K562 (cell line): ENCODE measurements around the gene STT3A. TPM values are rescaled to one million over a fixed set of nuclear protein-coding genes. Genes with fewer than 3 reads are reported as not detected.
A peak's percentile ranks its signal among the peaks of the same experiment; 100 is the strongest.

Experiments used
- E2F3 ChIP-seq: fragments of 250-450 bp; sonication (Bioruptor Pico); IDR thresholded peaks from 2 replicates; pipeline ENCODE4 v1.4.0; 2020; ENCODE audit warnings: mild to moderate bottlenecking
- HSF4 ChIP-seq: fragments of 250-450 bp; sonication (Bioruptor Pico); IDR thresholded peaks from 2 replicates; pipeline ENCODE4 v2.1.2; 2022; ENCODE audit warnings: mild to moderate bottlenecking, moderate library complexity, borderline replicate concordance
- ILK ChIP-seq: fragments of 450-650 bp; IDR thresholded peaks from 2 replicates; pipeline ENCODE4 v1.6.1; 2016; ENCODE audit warnings: missing genetic modification characterization, low read depth, mild to moderate bottlenecking, missing compliant biosample characterization, moderate library complexity, borderline replicate concordance
- KLF13 ChIP-seq: fragments of 450-650 bp; IDR thresholded peaks from 2 replicates; pipeline ENCODE4 v1.6.1; 2016; ENCODE audit warnings: missing genetic modification characterization, low read depth, mild to moderate bottlenecking, missing compliant biosample characterization, moderate library complexity, borderline replicate concordance
- MCM7 ChIP-seq, 2 experiments: fragments of 450-650 bp; IDR thresholded peaks; 2 replicates each; pipeline ENCODE4 v1.6.1; 2016 to 2018
- MECOM ChIP-seq: fragments of 250-450 bp; sonication (Bioruptor Pico); IDR thresholded peaks from 2 replicates; pipeline ENCODE4 v1.8.0; 2022; ENCODE audit warnings: inconsistent platforms
- PBX2 ChIP-seq, 2 experiments: IDR thresholded peaks in 1 of 2; conservative IDR thresholded peaks in 1 of 2; 2 replicates each; pipeline ENCODE4 v1.6.1; 2016; ENCODE audit warnings: low read depth in 2 of 2, mild to moderate bottlenecking in 1 of 2, missing compliant biosample characterization in 1 of 2, missing genetic modification characterization in 1 of 2, moderate library complexity in 1 of 2
- PYGO2 ChIP-seq: fragments of 450-650 bp; IDR thresholded peaks from 2 replicates; pipeline ENCODE4 v1.6.1; 2016; ENCODE audit warnings: mild to moderate bottlenecking, missing genetic modification characterization, moderate library complexity, missing compliant biosample characterization
- SMAD3 ChIP-seq: fragments of 450-650 bp; formaldehyde crosslinking; conservative IDR thresholded peaks from 2 replicates; pipeline ENCODE4 v1.4.0; 2020; ENCODE audit warnings: mild to moderate bottlenecking
- SMAD4 ChIP-seq: fragments of 250-450 bp; sonication (Bioruptor Pico); conservative IDR thresholded peaks from 2 replicates; pipeline ENCODE4 v1.8.0; 2021; ENCODE audit warnings: inconsistent platforms, mild to moderate bottlenecking, moderate library complexity
- TAF7 ChIP-seq: fragments of 450-650 bp; IDR thresholded peaks from 2 replicates; pipeline ENCODE4 v1.6.1; 2016; ENCODE audit warnings: missing genetic modification characterization, missing compliant biosample characterization
- ZNF398 ChIP-seq: fragments of 250-450 bp; sonication (Bioruptor Pico); IDR thresholded peaks from 2 replicates; pipeline ENCODE4 v1.8.0; 2021; ENCODE audit warnings: moderate library complexity, mild to moderate bottlenecking, inconsistent platforms
- ZNF41 ChIP-seq: fragments of 250-450 bp; sonication (Bioruptor Pico); conservative IDR thresholded peaks from 2 replicates; pipeline ENCODE4 v1.4.0; 2020; ENCODE audit warnings: mild to moderate bottlenecking
- ZNF583 ChIP-seq: fragments of 250-450 bp; sonication (Bioruptor Pico); IDR thresholded peaks from 2 replicates; pipeline ENCODE4 v1.4.0; 2020
- ZNF639 ChIP-seq, 2 experiments: fragments of 200-800 bp in 1 of 2; sonication (Bioruptor generic) in 1 of 2; sonication (generic) in 1 of 2; formaldehyde crosslinking in 1 of 2; IDR thresholded peaks in 1 of 2; conservative IDR thresholded peaks in 1 of 2; 2 replicates each; pipeline versions ENCODE4 v1.5.0 to v1.6.1; 2016 to 2020; ENCODE audit warnings: missing compliant biosample characterization in 1 of 2, missing genetic modification characterization in 1 of 2, missing genetic modification reagents in 1 of 2
- ZNF740 ChIP-seq, 3 experiments: fragments of 200-800 bp in 1 of 3; sonication (Bioruptor generic) in 1 of 3; sonication (generic) in 1 of 3; formaldehyde crosslinking in 1 of 3; IDR thresholded peaks; 2 replicates each; pipeline versions ENCODE4 v1.6.1 to v1.8.0; 2016 to 2022; ENCODE audit warnings: mild to moderate bottlenecking in 2 of 3, missing compliant biosample characterization in 2 of 3, missing genetic modification characterization in 2 of 3, missing genetic modification reagents in 1 of 3
- ZNF778 ChIP-seq: fragments of 450-650 bp; formaldehyde crosslinking; IDR thresholded peaks from 2 replicates; pipeline ENCODE4 v1.4.0; 2020; ENCODE audit warnings: mild to moderate bottlenecking, moderate library complexity
- polyA plus RNA-seq, 8 experiments: library from polyadenylated mRNA; depleted of rRNA in 4 of 8; stranded (reverse) in 5 of 8; unstranded in 3 of 8; fragments of >200 nt; fragmentation: Nextera tagmentation in 2 of 8; fragmentation: Illumina TruSeq in 1 of 8; extraction: Ambion mirVana in 2 of 8; extraction: Trizol in 1 of 8; gene quantifications; 2 replicates each; pipeline versions ENCODE4 v1.2.1 to v1.2.3, GENCODE V29; 2011 to 2014; ENCODE audit warnings: inconsistent platforms in 1 of 8, missing spikeins in 1 of 8
- total RNA-seq, 7 experiments: library from RNA; depleted of rRNA in 6 of 7; stranded (reverse); fragments of >200 nt in 6 of 7; fragmentation: Illumina TruSeq in 2 of 7; extraction: Trizol in 2 of 7; gene quantifications; 2 replicates each; pipeline versions ENCODE4 v1.2.1 to v1.2.3, GENCODE V29; 2011 to 2021; ENCODE audit warnings: low replicate concordance in 1 of 7

STT3A gene
- total and polyA plus RNA-seq, 9 of the 15 experiments (the other 6 are each of a cell fraction or from before 2014, with no cell fraction given), result 70.7 to 330 (median 192) TPM

- no peak for TF ChIP-seq ZNF778 (CRISPR knock-in tag)
- peak; percentile 73 for TF ChIP-seq SMAD4 (CRISPR knock-in tag)
- TF ChIP-seq PYGO2, result peak; percentile 81
- 0 out of 4 replicates have a peak, but pooled peaks of 1 of the 2 experiments have one; percentile 55 for TF ChIP-seq ZNF639 (CRISPR knock-in tag; conservative IDR thresholded peaks at IDR 0.05 in 1 of 2, IDR thresholded peaks at IDR 0.05 in 1 of 2)
- no peak for TF ChIP-seq ZNF740 (CRISPR knock-in tag; IDR thresholded peaks at IDR 0.05)
- TF ChIP-seq ZNF740 (tag; IDR thresholded peaks at IDR 0.05), result peak in 1 of 2 experiments; percentile 92; a peak in 2 of 4 replicates
- TF ChIP-seq TAF7 (tag), result 0 out of 2 replicates have a peak, but pooled peaks have one; percentile 38
- TF ChIP-seq ZNF583 (CRISPR knock-in tag), result 0 out of 2 replicates have a peak, but pooled peaks have one; percentile 80
- 0 out of 2 replicates have a peak, but pooled peaks have one; percentile 49 for TF ChIP-seq ZNF398
- TF ChIP-seq KLF13 (tag), result peak; percentile 15; the same call in 1 of the 2 replicates
- peak; percentile 29; the same call in 1 of the 2 replicates for TF ChIP-seq HSF4 (CRISPR knock-in tag)
- peak; percentile 64; the same call in 1 of the 2 replicates for TF ChIP-seq MECOM (CRISPR knock-in tag)
- TF ChIP-seq MCM7 (IDR thresholded peaks at IDR 0.05), result no peak
- TF ChIP-seq ILK (tag), result peak; percentile 81
- no peak for TF ChIP-seq PBX2 (CRISPR knock-in tag; IDR thresholded peaks at IDR 0.05; ENCODE audit: low read depth)
- 0 out of 2 replicates have a peak, but pooled peaks have one; percentile 20 for TF ChIP-seq PBX2 (tag; conservative IDR thresholded peaks at IDR 0.05; ENCODE audit: low read depth)
- peak; percentile 77; the same call in 1 of the 2 replicates for TF ChIP-seq SMAD3 (CRISPR knock-in tag)
- TF ChIP-seq E2F3 (CRISPR knock-in tag), result no peak
- TF ChIP-seq ZNF41 (CRISPR knock-in tag), result peak; percentile 74; the same call in 1 of the 2 replicates
Measured at GRCh38 chr11:125561924-125562323, 30.7 kb upstream of the STT3A start (continued).
